MV-4-11 (cell line): ENCODE results near the gene MICAL3.
"Not testable (repeated sequence)": the region's sequence is repeated elsewhere in the genome, so short reads cannot be mapped to it uniquely, and the experiment has no call there.

ENCODE experiments used
- DNase-seq: peaks from one replicate; lab custom pipeline; 2025; lab: John Stamatoyannopoulos, UW

MICAL3 gene

GRCh38 chr22:17954200-17954859 is 70.0 kb downstream of the MICAL3 start:
- no peak for DNase-seq

DNA sequence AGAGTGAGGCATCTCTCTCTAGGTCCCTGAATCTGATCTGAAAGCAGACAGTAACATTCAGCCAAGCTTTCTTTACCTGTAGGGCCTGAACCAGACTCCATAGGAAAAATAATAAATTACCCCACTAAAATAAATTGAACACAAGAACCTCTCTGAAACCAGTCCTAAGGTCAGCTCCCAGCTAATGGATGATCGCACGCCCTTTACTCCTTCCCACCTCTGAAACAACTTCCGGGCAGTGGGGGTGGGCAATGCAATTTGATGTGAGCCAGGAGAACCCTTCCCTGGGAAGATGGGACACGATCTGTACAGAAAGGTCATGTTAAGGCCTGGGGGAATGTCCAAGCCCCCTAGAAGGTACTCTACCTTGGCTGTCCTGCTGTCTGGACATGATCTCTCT is 71.2 kb downstream of the MICAL3 start:
- no peak for DNase-seq

- DNase-seq, result no peak
These were observed 72.0 kb downstream of the MICAL3 start for GRCh38 chr22:17952273-17952801.

DNA sequence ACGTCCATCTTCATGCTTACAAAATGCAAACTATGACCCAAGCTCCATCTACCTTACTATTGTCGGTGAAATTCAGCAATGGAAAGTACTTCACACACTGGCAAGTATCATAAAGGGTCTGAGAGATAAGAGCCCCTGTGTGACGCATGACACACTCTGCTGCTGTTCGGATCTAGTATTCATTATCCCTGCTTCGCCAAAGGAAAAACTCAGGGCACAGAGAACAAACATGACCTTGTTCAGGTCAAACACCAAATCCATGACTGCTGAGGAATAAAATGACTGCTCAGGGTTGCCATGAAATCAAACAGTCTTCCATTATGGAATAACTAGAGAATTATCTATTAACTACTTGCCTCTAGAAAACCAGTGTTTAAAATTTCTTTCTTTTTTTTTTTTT is 73.0 kb downstream of the MICAL3 start:
- DNase-seq, result no peak

DNA sequence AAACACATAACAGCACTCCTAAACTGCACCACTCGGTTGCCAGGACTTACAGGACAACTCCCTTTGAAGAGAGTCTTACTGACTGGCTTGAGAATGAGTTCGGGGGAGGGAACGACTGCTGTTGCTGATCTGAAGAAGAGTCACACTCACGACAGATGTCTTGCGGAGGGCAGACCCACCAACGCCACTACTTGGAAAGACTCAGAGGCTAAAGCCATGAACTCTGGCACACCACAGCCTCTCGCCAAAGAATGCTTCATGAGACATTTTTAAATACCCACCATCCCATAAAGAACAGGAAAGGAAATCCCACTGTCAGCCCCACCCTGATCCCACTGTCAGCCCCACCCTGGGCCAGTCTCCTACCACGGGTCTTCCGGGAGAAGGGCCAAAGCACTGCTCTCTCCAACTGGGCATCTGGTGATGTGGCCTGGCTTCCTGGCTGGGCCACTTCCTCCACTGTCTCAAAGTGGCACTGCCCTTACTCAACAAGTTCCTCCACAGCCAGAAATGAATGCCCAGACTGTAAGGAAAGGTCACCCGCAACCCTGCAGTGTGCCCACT is 73.6 kb downstream of the MICAL3 start:
- peak; percentile 7 for DNase-seq

DNA sequence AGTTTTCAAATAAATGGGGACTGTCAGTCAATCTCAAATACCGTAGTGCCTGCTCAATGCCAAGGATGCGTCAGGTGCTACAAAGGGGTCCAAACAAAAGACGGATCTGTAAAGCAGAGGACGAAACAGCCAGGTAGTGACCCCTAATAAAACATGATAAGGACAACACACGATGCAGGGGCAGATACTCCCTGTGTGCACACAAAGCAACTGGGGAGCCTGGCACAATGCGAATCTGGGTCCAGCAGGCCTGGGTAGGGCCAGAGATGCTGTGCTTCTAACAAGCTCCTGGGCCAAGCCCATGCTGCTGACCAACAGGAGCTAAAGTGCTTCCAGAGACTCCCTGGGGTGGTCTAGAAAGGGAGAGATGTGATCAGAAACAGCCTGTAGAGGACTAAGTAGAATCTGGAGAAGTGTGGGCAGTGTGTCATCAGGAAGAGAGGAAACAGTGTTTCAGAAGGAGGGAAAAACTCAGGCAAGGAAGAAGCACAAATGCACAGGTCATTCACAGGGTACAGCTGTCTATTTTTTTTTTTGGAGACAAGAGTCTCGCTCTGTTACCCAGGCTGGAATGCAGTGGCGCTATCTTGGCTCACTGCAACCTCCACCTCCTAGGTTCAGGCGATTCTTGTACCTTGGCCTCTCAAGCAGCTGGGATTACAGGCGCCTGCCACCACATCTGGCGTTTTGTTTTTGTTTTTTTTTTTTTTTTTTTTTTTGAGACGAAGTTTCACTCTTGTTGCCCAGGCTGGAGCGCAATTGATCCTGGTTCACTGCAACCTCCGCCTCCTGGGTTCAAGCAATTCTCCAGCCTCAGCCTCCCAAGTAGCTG is 74.5 kb downstream of the MICAL3 start:
- DNase-seq, result no peak

DNA sequence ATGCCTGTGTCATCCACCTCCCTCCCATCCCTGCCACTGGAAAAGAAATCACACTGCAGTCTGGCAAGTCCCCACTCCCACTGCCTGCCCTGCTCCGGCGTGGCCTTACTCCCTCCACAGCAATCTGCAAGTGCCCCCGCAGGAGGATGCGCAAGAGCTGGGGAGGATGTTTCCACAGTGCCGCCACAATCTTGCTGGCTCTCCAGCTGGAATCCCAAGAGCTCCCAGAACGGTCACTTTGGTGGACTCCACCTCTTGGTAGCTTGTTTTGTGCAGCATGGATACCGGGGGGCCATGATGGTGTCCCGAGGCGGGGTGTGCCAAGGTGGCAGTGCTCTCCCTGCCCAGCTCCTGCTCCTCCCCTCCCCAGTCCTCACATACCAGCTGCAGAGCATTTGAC is 76.3 kb downstream of the MICAL3 start:
- DNase-seq, result no peak

DNA sequence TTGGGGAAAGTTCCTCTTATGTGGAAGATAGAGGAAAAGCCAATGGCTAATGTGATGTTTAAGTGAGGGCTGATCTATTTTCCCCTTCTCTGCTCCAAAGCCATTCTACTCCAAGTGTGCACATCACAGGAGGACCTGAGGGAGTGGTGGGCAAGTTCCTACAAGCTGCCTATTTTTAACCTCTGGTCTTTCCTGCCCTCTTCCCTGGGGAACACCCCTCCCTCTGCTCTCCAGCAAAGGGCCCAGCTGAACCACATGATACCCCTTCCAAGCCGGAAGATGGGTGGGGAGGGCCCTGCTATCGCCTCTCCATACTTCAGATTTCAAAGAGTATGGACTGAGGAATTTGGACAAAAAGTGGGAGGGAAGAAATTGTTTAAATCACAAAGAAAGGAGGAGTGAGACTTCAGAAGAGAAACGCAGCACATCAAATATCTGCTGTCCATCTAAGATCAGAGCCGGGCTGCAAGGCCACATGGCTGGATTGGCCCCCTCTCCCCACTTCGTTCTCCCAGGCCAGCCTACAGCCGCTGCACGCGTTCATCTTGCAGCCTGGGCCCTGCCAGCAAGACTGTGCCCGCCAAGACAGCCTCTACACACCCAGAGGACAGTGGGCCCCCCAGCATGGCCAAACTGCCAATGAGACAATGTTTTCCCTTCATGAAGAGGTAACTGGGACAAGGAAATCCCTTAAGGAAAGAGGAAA is 77.5 kb downstream of the MICAL3 start:
- DNase-seq, result no peak

GRCh38 chr22:17945888-17946648 is 78.3 kb downstream of the MICAL3 start:
- no peak for DNase-seq

- DNase-seq, result no peak
These were observed 79.0 kb downstream of the MICAL3 start for GRCh38 chr22:17945156-17945887.

DNA sequence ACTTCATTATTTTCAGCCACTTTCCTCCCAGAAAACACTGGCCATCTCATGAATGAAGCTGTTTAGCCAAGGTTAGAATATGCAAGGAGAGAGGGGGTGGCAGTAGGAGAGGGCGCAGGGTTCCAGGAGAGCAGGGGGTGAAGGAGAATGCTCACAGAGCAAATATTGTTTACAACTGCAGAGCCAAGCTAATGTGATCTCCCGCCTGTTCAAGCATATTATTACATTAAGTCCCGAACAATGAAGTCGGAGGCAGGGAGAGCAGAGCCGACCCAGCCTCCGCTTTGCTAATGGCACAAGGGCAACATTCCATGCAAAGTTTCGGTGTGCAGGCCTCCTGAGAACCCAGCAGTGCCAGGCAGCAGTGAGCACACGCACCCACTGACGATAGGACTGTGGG is 80.1 kb downstream of the MICAL3 start:
- no peak for DNase-seq

GRCh38 chr22:17943533-17944249 is 80.7 kb downstream of the MICAL3 start:
- no peak for DNase-seq

- DNase-seq, result no peak
These were observed 81.6 kb downstream of the MICAL3 start for GRCh38 chr22:17942721-17943120.

DNA sequence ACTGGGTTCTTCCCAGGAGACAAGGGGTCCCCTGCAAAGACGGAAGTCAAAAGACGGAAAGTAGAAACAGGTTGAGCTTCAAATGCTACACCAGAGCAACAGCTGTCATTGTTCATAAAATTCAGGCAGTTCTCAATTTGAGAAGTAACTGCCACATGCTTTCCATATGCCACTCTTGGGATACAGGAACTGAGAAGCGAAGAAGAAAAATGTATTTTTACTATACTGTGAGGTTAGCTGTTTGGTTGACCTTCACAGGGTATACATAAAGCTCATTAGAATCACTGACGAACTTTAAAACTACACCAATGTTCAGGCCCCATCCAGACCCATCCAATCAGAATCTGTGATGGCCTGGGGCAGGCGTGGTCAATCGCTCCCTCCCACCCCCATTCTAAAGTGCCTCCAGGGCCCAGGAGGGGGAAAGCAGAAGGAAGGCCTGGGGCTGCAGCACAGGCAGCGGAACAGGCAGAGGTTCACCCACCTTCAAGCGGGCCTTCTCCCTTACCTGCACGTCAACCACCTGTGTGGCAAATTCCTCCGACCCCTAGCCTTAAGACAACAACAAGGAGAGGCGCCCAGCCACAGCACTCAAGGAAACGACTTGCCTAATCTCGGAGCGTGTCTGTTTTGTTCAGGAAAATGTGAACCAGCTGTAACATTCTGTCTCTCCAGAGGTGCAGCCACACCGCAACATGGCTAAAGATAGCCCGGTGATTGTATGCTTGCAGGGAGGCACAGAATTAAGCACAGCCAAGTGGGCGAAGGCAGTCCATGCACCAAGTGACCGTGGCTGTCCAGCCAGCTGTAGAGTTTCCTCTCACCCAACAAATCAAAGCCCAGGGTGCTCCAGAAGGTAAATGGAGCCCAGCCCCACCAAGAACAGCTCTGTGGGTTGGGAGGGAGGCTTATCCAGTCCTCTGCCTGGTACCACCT is 82.6 kb downstream of the MICAL3 start:
- peak; percentile 45 for DNase-seq

DNA sequence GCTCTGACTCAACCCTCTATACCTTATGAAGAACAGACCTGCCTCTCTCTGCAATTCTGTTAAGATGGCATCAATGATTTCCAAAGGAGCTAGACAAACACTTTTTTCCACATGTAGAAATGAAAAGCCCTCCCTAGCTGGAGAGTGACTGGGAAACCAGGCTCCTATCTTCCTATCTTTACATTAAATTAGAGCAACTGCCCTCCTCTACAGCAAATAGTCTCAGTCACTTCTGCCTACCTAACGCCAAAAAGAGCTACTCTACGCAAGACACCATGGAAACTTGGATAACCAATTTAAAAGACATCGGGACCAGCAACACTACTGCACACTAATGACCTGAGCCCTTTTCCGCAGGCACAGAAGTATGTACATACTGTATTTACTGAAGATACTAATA is 84.8 kb downstream of the MICAL3 start:
- DNase-seq, result no peak

- DNase-seq, result no peak
These were observed 85.3 kb downstream of the MICAL3 start for GRCh38 chr22:17939011-17939410.

GRCh38 chr22:17938484-17938924 is 85.9 kb downstream of the MICAL3 start:
- no peak for DNase-seq

- DNase-seq, result not testable (repeated sequence)
These were observed 91.9 kb downstream of the MICAL3 start for GRCh38 chr22:17932457-17932856.

DNA sequence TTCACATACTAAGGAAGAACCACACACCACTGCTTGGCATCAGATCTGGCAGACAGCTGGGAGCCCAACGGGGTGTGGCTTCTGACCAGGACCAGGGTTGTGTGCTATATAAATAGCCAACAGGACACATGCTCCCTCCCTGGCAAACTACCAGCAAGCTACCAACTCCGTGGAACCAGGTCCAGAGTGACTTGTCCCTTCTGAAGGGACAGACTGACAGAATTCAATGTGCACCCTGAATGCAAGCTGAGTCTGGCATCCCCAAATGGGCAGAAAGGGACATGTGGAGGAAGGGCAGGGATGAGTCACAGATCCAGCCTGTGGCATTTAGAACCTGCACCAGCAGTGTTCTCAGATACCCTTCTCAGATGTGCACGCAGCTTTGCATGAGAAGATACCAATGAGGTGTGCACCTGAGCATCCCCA is 92.9 kb downstream of the MICAL3 start:
- DNase-seq, result no peak
